H9 (cell line): Measurements from ENCODE around the gene STT3B. TPM values are rescaled to one million over a fixed set of nuclear protein-coding genes. Genes with fewer than 3 reads are reported as not detected.

Source experiments
- DNase-seq: peaks from one replicate; pipeline ENCODE4 v3.0.0-alpha.2; 2017
- H2AFZ ChIP-seq: one replicate; pipeline ENCODE4 v1.6.1; 2013; ENCODE audit warnings: mild to moderate bottlenecking, low read length, control low read depth, moderate library complexity
- H2AK5ac ChIP-seq: 2 replicates; pipeline ENCODE4 v1.6.1; 2013; ENCODE audit warnings: low read length, control low read depth, mixed read lengths; ENCODE audit not compliant: insufficient read length
- H2BK120ac ChIP-seq: one replicate; pipeline ENCODE4 v1.6.1; 2013; ENCODE audit warnings: low read depth, mild to moderate bottlenecking, low read length, control low read depth, inconsistent platforms; ENCODE audit not compliant: poor library complexity, severe bottlenecking
- H2BK12ac ChIP-seq: 2 replicates; pipeline ENCODE4 v1.6.1; 2013; ENCODE audit warnings: low read length, control low read depth, mixed read lengths, low read depth; ENCODE audit not compliant: insufficient read length
- H2BK15ac ChIP-seq: 2 replicates; pipeline ENCODE4 v1.6.1; 2013; ENCODE audit warnings: low read depth, low read length, control low read depth
- H2BK20ac ChIP-seq: one replicate; pipeline ENCODE4 v1.6.1; 2013; ENCODE audit warnings: low read depth, mild to moderate bottlenecking, low read length, control low read depth, inconsistent platforms; ENCODE audit not compliant: poor library complexity, severe bottlenecking
- H2BK5ac ChIP-seq: 2 replicates; pipeline ENCODE4 v1.6.1; 2013; ENCODE audit warnings: low read length, control low read depth, mixed read lengths; ENCODE audit not compliant: insufficient read length
- H3K14ac ChIP-seq: 2 replicates; pipeline ENCODE4 v1.6.1; 2013; ENCODE audit warnings: low read length, control low read depth; ENCODE audit not compliant: insufficient read depth
- H3K18ac ChIP-seq: 2 replicates; pipeline ENCODE4 v1.6.1; 2013; ENCODE audit warnings: low read depth, mild to moderate bottlenecking, mixed read lengths, low read length, control low read depth; ENCODE audit not compliant: insufficient read length
- H3K23ac ChIP-seq: 2 replicates; pipeline ENCODE4 v1.6.1; 2013; ENCODE audit warnings: low read length, control low read depth, mixed read lengths, low read depth; ENCODE audit not compliant: insufficient read length
- H3K23me2 ChIP-seq: 2 replicates; pipeline ENCODE4 v1.6.1; 2013; ENCODE audit warnings: low read depth, mild to moderate bottlenecking, mixed read lengths, low read length, control low read depth; ENCODE audit not compliant: insufficient read length, poor library complexity, severe bottlenecking
- H3K27ac ChIP-seq: 2 replicates; pipeline ENCODE4 v1.5.1; 2013; ENCODE audit warnings: low read length, control low read depth, mixed read lengths, low read depth; ENCODE audit not compliant: insufficient read length
- H3K27me3 ChIP-seq: 2 replicates; pipeline ENCODE4 v1.6.1; 2013; ENCODE audit warnings: low read length, control low read depth, inconsistent platforms; ENCODE audit not compliant: insufficient read depth
- H3K4ac ChIP-seq: 2 replicates; pipeline ENCODE4 v1.6.1; 2013; ENCODE audit warnings: low read depth, mild to moderate bottlenecking, control low read depth, inconsistent platforms, low read length, moderate library complexity
- H3K4me1 ChIP-seq: 2 replicates; pipeline ENCODE4 v1.6.1; 2013; ENCODE audit warnings: low read length, control low read depth, inconsistent platforms; ENCODE audit not compliant: insufficient read depth
- H3K4me2 ChIP-seq: 2 replicates; pipeline ENCODE4 v1.6.1; 2013; ENCODE audit warnings: low read length, control low read depth, mixed read lengths; ENCODE audit not compliant: insufficient read length, insufficient read depth
- H3K56ac ChIP-seq: 2 replicates; pipeline ENCODE4 v1.6.1; 2013; ENCODE audit warnings: low read depth, mild to moderate bottlenecking, mixed read lengths, low read length, control low read depth; ENCODE audit not compliant: insufficient read length
- H3K79me1 ChIP-seq: 2 replicates; pipeline ENCODE4 v1.6.1; 2013; ENCODE audit warnings: low read depth, mild to moderate bottlenecking, moderate library complexity, low read length, control low read depth, inconsistent platforms; ENCODE audit not compliant: insufficient read depth, poor library complexity, severe bottlenecking
- H3K79me2 ChIP-seq: 2 replicates; pipeline ENCODE4 v1.6.1; 2013; ENCODE audit warnings: low read length, control low read depth, inconsistent platforms; ENCODE audit not compliant: insufficient read depth
- H3K9ac ChIP-seq: 2 replicates; pipeline ENCODE4 v1.6.1; 2013; ENCODE audit warnings: low read length, control low read depth, mixed read lengths; ENCODE audit not compliant: insufficient read length; ENCODE audit errors: extremely low read depth
- H3K9me3 ChIP-seq: one replicate; pipeline ENCODE4 v1.6.1; 2013; ENCODE audit warnings: low read depth, low read length, inconsistent platforms; ENCODE audit not compliant: control insufficient read depth
- H3T11ph ChIP-seq: one replicate; pipeline ENCODE4 v1.6.1; 2013; ENCODE audit warnings: mild to moderate bottlenecking, low read length, control low read depth, inconsistent platforms
- H4K20me1 ChIP-seq: one replicate; pipeline ENCODE4 v1.6.1; 2013; ENCODE audit not compliant: control insufficient read depth, insufficient read length, insufficient read depth
- H4K5ac ChIP-seq: 2 replicates; pipeline ENCODE4 v1.6.1; 2013; ENCODE audit warnings: low read depth, mild to moderate bottlenecking, mixed read lengths, low read length, control low read depth; ENCODE audit not compliant: insufficient read length
- H4K8ac ChIP-seq: replicated peaks from 2 replicates; pipeline ENCODE4 v1.6.1; 2013; ENCODE audit warnings: low read length, control low read depth, mixed read lengths, low read depth; ENCODE audit not compliant: insufficient read length
- H4K91ac ChIP-seq: 2 replicates; pipeline ENCODE4 v1.6.1; 2013; ENCODE audit warnings: low read depth, mild to moderate bottlenecking, moderate library complexity, mixed read lengths, low read length, control low read depth; ENCODE audit not compliant: insufficient read length
- H3K27ac Mint-ChIP-seq, 3 experiments: 2 replicates in 2 of 3; 3 replicates in 1 of 3; pipeline ENCODE4 v1.8.0; 2020 to 2021; ENCODE audit warnings: mixed read lengths in 3 of 3, mild to moderate bottlenecking in 1 of 3, moderate library complexity in 1 of 3
- H3K27me3 Mint-ChIP-seq: 2 replicates; pipeline ENCODE4 v1.8.0; 2021; ENCODE audit warnings: low read depth, mild to moderate bottlenecking, moderate library complexity, mixed read lengths
- H3K36me3 Mint-ChIP-seq, 3 experiments: 2 replicates in 2 of 3; 3 replicates in 1 of 3; pipeline ENCODE4 v1.8.0; 2020 to 2021; ENCODE audit warnings: low read depth in 3 of 3, mixed read lengths in 3 of 3; ENCODE audit not compliant: insufficient read depth in 1 of 3
- H3K4me1 Mint-ChIP-seq, 2 experiments: 2 replicates each; pipeline ENCODE4 v1.8.0; 2020; ENCODE audit warnings: mixed read lengths in 2 of 2
- H3K4me3 Mint-ChIP-seq, 2 experiments: 2 replicates in 1 of 2; 3 replicates in 1 of 2; pipeline ENCODE4 v1.8.0; 2020 to 2021; ENCODE audit warnings: mild to moderate bottlenecking in 2 of 2, mixed read lengths in 2 of 2, moderate library complexity in 1 of 2
- H3K9me3 Mint-ChIP-seq, 2 experiments: 2 replicates in 1 of 2; 3 replicates in 1 of 2; pipeline ENCODE4 v1.8.0; 2020; ENCODE audit warnings: mild to moderate bottlenecking in 2 of 2, mixed read lengths in 2 of 2, moderate library complexity in 1 of 2
- CTCF ChIP-seq: fragments of 200-600 bp; sonication (generic); conservative IDR thresholded peaks from 3 replicates; pipeline ENCODE4 v1.8.0; 2021; ENCODE audit warnings: antibody characterized with exemption, mild to moderate bottlenecking
- WGBS: extraction: QIAGEN DNeasy Blood & Tissue Kit; methylation state at CpG from one replicate; pipeline ENCODE4 v1.1.7; 2013; ENCODE audit warnings: missing lambda C conversion rate, low lambda C conversion rate, mixed read lengths; ENCODE audit not compliant: insufficient read length; ENCODE audit errors: extremely low coverage; 5-methylcytosine and 5-hydroxymethylcytosine counted together
- total RNA-seq: library from RNA; stranded (reverse); gene quantifications from 2 replicates; pipeline ENCODE4 v1.2.1, GENCODE V29; 2021

The STT3B gene
- total RNA-seq, 1 experiment from 2014 or later = 79.9 TPM

- Mint-ChIP-seq H3K27me3 (no peaks in the 10 kb centered on the region), H3K36me3 (peaks cover 1 to 8% (median 3%) of the 10 kb centered on the region in 3 experiments; a peak in 5 of 7 replicates), H3K4me1 (peaks cover 14 to 22% of the 10 kb centered on the region in 2 experiments), H3K27ac (peak overlapping the region in 1 of 3 experiments; percentile 12; a peak in 1 of 7 replicates), H3K9me3 (no peaks in the 10 kb centered on the region), H3K4me3 (no peak overlapping the region)
- H3K56ac ChIP-seq = no peak overlapping the region
- no peak overlapping the region for H2BK12ac ChIP-seq
- H3K9me3 ChIP-seq = no peaks in the 10 kb centered on the region
- no peak for DNase-seq
- no peak overlapping the region for H2BK15ac ChIP-seq
- H3K4me2 ChIP-seq = no peak overlapping the region
- no peak overlapping the region for H2BK20ac ChIP-seq
- H3K9ac ChIP-seq = no peak overlapping the region
- H4K91ac ChIP-seq = no peak overlapping the region
- no peak overlapping the region for H2AK5ac ChIP-seq
- no peaks in the 10 kb centered on the region for H3K23me2 ChIP-seq
- H3K18ac ChIP-seq = no peak overlapping the region
- no peaks in the 10 kb centered on the region for H4K20me1 ChIP-seq
- H3K23ac ChIP-seq = no peak overlapping the region
- H3K4me1 ChIP-seq = peaks cover 2% of the 10 kb centered on the region; the same call in 1 of the 2 replicates
- H3K14ac ChIP-seq = no peak overlapping the region
- no peak overlapping the region for H2BK5ac ChIP-seq
- no peak overlapping the region for H3K27ac ChIP-seq
- no peak overlapping the region for H3T11ph ChIP-seq
- no peaks in the 10 kb centered on the region for H3K79me2 ChIP-seq
- H4K5ac ChIP-seq = no peak overlapping the region
- no peaks in the 10 kb centered on the region for H3K27me3 ChIP-seq
- H3K79me1 ChIP-seq = no peaks in the 10 kb centered on the region
- no peak for TF ChIP-seq CTCF
- WGBS = no CpG with 5 or more reads among the region's 1 CpG
- H2AFZ ChIP-seq = no peak overlapping the region
- H2BK120ac ChIP-seq = no peak overlapping the region
- H3K4ac ChIP-seq = no peak overlapping the region
- no peak overlapping the region for H4K8ac ChIP-seq
Measured at GRCh38 chr3:31613177-31613576, 80.5 kb downstream of the STT3B start.
